Large intestine (tissue), 3 donors: ENCODE results near the gene ARVCF. TPM values are rescaled to one million over a fixed set of nuclear protein-coding genes. Genes with fewer than 3 reads are reported as not detected.
A peak's percentile ranks its signal among the peaks of the same experiment; 100 is the strongest.

Experiments used
- DNase-seq, 2 donors: peaks; one replicate each; pipeline versions ENCODE4 v3.0.0 to v3.0.0-alpha.2; 2013
- H3K27ac ChIP-seq: one replicate; pipeline ENCODE4 v1.5.1; 2013; ENCODE audit warnings: low read length
- H3K27me3 ChIP-seq: 2 replicates; pipeline ENCODE4 v1.6.1; 2013; ENCODE audit warnings: low read length; ENCODE audit not compliant: control insufficient read depth, insufficient read depth
- H3K36me3 ChIP-seq: 2 replicates; pipeline ENCODE4 v1.6.1; 2013; ENCODE audit warnings: low read length; ENCODE audit not compliant: control insufficient read depth, insufficient read depth
- H3K4me1 ChIP-seq: one replicate; pipeline ENCODE4 v1.6.1; 2013; ENCODE audit warnings: low read length; ENCODE audit not compliant: control insufficient read depth, insufficient read depth
- H3K4me3 ChIP-seq: one replicate; pipeline ENCODE4 v1.5.1; 2013; ENCODE audit warnings: low read length
- H3K9me3 ChIP-seq: one replicate; pipeline ENCODE4 v1.6.1; 2013; ENCODE audit warnings: mild to moderate bottlenecking, low read depth, low read length, moderate library complexity; ENCODE audit not compliant: control insufficient read depth
- WGBS: methylation state at CpG from one replicate; pipeline ENCODE4 v1.1.5; 2013; ENCODE audit warnings: low lambda C conversion rate; ENCODE audit not compliant: insufficient coverage; 5-methylcytosine and 5-hydroxymethylcytosine counted together
- polyA plus RNA-seq: library from polyadenylated mRNA; unstranded; fragments of 120-200 nt; gene quantifications from one replicate; pipeline ENCODE4 v1.2.1, GENCODE V29; 2013

Gene ARVCF
- polyA plus RNA-seq, 1 donor: 21.8 TPM

DNA sequence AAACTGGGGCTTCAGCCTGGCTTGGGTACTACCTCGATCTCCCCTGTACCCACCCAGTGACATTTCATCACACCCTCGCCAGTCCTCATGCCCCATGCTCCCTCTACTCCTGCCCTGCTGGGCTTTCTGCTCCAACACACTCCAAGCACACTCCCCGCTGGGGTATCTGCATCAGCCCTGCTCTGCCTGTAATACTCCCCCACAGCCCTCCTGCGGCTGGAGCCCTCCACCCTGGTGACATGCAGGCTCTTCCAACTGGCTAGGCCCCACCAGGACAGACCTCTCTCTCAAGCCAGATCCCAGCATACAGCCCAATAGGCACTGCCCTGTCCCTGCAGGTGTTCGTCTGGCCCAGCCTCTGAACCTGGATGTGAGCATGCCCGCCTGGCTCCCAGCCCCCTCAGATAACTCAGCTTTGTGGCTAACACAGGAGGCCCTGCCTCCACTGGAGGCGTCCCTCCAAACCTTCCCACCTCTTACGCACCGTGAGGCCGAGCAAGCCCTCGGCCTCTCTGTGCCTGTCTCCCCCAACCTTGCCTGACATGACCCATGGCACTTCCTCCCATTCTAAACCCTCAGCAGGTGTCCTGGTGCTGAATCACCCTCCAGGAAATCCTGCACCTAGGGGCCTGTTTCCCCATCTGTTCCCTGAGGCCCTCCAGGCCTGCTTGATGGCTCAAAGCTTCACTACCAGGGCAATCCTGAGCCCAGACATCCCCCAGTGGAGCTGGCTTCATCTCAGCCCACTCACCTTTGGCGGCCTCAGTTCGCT, 41.5 kb downstream of the ARVCF start:
- H3K36me3 ChIP-seq: peaks cover 40% of the 10 kb centered on the region
- H3K4me1 ChIP-seq: peaks cover 25% of the 10 kb centered on the region
- H3K4me3 ChIP-seq: no peak overlapping the region
- no peak overlapping the region for H3K27ac ChIP-seq
- no CpG with 5 or more reads among the region's 13 CpGs for WGBS
- peaks cover 4% of the 10 kb centered on the region for H3K9me3 ChIP-seq
- no peak for DNase-seq
- H3K27me3 ChIP-seq: no peaks in the 10 kb centered on the region

DNA sequence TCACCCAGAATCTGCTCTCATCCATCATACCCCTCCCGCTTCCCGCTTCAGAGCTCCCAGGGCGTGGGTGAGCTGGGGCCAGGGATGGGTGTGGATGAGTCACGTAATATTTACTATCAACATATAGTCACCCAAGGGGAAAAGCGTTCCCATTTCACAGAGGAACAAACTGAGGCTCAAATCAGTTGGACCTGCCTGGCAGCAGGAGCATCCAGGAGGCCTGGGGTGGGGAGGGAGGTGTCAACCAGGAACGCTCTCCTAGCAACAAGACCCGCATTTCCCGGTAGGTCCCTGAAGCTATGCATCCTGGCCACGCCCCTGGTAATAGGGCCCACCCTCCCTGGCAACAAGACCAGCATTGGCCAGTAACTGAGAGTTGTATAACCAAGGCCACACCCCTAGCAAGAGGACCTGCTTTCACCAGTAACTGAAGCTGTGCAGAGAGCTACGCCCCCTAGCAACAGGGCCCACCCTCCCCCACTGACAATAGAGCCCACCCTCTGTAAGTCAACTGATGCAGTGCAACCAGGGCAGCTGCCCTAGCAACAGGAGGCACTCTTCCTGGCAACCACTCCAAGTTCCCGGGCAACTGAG, 42.3 kb downstream of the ARVCF start:
- WGBS: no CpG with 5 or more reads among the region's 11 CpGs
- H3K27ac ChIP-seq: no peak overlapping the region

DNA sequence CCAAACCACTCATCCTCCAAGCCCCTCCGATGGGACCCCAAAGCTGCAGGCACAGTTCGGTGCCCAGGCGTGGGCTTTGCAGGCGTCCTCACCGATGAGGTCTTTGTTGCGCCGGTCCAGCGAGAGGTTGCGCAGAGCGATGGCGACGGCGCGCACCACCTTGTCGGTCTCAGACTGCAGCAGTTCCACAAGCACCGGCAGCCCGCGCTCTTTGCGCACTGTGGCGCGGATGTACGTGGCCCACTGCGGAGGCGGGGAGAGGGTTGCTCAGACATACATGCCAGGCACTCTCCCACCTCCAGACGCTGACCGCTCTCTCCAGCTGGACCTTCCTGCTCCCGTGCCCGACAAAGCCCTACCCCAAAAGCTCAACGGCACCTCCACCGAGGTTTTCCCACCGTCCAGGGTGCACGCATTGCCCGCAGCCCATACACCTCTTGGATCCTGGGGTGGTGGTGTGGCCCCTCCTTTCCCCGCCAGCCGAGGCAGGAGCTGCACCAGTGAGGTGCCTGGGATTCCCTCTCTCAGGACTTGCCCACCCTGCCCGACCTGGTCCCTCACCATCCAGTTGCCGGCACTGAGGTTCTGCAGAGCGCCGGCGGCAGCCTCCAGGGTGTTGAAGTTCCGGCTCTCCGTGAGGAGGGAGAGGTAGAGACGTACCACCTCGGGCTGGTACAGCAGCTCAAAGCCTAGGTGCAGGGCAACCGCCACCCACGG, 42.9 kb downstream of the ARVCF start:
- DNase-seq: no peak
- H3K9me3 ChIP-seq: peaks cover 4% of the 10 kb centered on the region
- no peak overlapping the region for H3K4me3 ChIP-seq
- H3K4me1 ChIP-seq: peaks cover 27% of the 10 kb centered on the region
- WGBS: no CpG with 5 or more reads among the region's 46 CpGs
- no peaks in the 10 kb centered on the region for H3K27me3 ChIP-seq
- H3K27ac ChIP-seq: no peak overlapping the region
- H3K36me3 ChIP-seq: peaks cover 43% of the 10 kb centered on the region

More for the DNA sequence above, 42.3 kb downstream of the ARVCF start:
- peaks cover 4% of the 10 kb centered on the region for H3K9me3 ChIP-seq
- no peak overlapping the region for H3K4me3 ChIP-seq
- H3K27me3 ChIP-seq: no peaks in the 10 kb centered on the region
- peaks cover 43% of the 10 kb centered on the region for H3K36me3 ChIP-seq
- peak; percentile 64 to 71 for DNase-seq
- H3K4me1 ChIP-seq: peaks cover 27% of the 10 kb centered on the region

DNA sequence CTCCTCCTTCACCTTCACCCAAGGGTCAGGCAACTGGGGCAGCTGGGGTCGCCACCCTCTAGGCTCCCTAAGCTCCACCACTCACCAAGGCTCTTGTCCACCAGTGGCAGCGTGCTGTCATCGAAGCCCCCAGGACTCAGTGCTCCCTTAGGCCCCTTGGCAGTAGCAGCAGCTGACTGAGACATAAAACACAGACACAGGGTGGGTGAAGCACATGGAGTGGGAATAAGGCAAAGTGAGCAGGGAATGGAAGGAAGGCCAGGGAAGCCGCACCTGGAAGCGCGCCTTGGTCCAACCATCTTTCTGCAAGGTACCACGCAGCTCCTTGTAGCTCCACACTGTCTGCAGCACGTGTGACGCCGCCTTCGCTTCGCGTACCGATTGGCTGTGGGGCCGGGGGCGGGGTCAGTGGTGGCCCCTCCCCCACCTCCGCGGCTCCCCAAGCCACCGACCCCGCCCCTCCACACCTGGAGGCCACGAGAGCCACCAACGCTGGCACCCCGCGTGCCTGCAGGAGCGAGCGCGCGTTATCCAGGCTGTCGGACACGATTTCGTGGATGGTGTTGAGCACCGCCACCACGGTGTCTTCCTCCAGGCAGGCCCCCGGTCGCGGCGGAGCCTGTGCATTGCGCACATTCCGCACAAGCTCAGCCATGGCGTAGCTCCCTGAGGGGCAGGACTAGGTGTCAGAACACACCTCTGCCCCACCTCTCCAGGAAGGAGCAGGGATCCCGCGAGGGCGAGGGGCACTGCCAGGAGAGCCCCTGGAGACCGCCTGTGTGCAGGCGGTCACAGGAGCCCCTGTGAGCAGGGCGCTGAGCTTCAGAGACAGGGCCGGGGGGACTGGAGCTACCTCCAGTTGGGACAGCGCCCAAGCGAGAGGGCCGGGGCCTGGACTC, 43.7 kb downstream of the ARVCF start:
- Histone ChIP-seq H3K4me1 (peaks cover 27% of the 10 kb centered on the region), H3K27ac (no peak overlapping the region), H3K27me3 (no peaks in the 10 kb centered on the region), H3K4me3 (no peak overlapping the region), H3K36me3 (peaks cover 47% of the 10 kb centered on the region), H3K9me3 (peaks cover 7% of the 10 kb centered on the region)
- DNase-seq: no peak
- WGBS: no CpG with 5 or more reads among the region's 50 CpGs

DNA sequence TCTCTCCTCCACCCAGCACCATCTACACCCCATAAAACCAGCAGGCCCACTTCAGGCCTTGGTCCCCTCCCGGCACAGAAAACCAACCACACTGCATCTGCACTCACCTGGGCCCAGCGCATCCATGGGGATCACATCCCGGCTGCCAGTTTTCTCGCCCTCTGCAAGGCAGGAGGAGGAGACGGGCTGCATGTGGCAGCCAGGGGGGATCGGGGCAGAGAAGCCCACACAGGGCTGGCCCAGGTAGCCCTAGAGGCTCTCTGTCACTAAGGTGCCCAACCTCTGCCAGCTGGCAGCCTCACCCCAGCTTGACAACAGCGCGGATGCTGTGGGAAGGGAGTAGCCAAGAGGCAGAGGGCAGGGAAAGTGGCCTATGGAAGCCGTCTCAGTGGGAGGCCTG, 44.4 kb downstream of the ARVCF start:
- H3K4me3 ChIP-seq: no peak overlapping the region
- H3K9me3 ChIP-seq: peaks cover 7% of the 10 kb centered on the region
- H3K27me3 ChIP-seq: no peaks in the 10 kb centered on the region
- H3K4me1 ChIP-seq: peaks cover 27% of the 10 kb centered on the region
- peaks cover 51% of the 10 kb centered on the region for H3K36me3 ChIP-seq
- H3K27ac ChIP-seq: peak overlapping the region; percentile 54
- no peak for DNase-seq
- no CpG with 5 or more reads among the region's 9 CpGs for WGBS

DNA sequence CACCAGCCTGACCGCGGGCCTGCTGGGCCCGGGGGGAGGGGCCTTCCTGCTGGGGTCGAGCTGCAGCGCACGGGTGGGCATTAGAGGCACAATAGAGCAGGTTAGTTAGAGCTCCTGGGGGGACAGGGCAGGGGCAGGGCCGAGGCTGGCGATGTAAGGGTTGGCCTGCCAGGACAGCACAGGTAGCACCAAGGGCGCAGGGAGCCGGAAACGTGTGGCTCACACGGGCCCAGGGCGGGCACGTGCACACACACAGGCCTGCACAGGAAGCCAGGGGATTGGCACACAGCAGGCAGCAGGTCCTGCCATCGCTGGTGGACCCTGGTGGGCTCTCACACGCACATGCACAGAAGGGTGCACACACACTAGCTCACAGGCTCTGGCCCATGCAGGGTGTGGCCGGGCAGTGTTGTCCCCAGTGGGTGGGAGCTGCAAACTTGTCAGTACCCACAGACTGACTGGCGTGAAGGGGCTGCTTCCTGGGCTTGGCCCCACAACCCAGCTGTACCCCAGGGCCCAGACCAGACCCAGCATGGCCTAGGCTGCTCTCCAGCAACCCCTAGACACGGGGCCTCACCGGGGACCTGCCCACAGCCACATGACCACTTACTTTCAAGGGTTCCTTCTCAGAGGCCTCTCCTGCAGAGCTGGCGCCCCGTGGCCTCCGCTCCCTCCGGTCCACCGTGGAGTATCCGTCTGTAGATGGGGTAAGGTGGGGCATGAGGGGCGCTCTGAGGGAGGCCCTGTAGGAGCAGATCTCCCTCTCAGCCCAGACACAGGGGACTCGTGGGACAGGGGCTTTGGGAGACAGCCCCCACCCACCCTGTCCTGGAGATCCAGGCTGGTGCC, 45.1 kb downstream of the ARVCF start:
- Histone ChIP-seq H3K36me3 (peaks cover 58% of the 10 kb centered on the region), H3K27me3 (no peaks in the 10 kb centered on the region), H3K4me3 (no peak overlapping the region), H3K27ac (peak overlapping the region; percentile 54), H3K9me3 (peaks cover 7% of the 10 kb centered on the region), H3K4me1 (peaks cover 27% of the 10 kb centered on the region)
- peak in 1 of 2 donors; percentile 74 for DNase-seq
- no CpG with 5 or more reads among the region's 28 CpGs for WGBS

DNA sequence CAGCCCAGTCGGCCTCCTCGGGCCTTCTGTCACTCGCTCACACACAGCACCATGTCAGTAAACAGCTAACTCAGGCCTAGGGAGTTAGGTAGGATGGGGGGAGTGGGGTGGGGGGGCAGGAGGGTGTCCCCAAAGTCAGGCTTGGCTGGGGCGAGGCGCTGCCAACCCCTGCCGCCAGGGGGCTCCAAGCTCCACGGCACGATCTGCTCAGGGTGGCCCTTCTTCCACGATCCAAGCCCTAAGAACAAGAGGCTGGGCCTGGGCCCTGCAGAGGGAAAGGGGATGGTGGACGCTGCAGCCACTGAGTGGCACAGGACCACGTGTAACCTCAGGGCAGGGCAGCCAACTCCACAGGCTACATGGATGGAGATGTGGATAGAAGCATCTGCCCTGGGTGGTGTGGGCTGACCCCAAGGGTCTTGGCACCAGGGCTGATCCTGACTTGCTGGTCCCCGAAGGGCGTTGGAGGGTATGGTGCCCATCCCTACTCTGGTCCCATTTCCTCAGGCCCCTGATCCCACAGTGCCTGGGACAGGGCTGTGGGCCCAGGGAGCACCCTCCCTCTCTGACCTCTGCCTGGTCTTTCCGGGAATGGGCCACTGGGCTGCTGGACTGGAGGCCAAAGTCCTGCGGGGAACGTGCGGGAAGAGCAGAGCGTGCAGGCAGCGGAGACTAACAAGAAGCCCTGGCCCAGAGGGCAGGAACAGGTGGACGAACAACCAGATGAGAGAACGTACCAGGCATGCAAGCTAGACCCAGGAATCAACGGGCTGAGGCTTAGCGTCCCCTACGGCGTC, 45.9 kb downstream of the ARVCF start:
- Histone ChIP-seq H3K36me3 (peaks cover 61% of the 10 kb centered on the region), H3K4me1 (peaks cover 32% of the 10 kb centered on the region), H3K27ac (peak overlapping the region; percentile 54), H3K4me3 (no peak overlapping the region), H3K9me3 (peaks cover 7% of the 10 kb centered on the region), H3K27me3 (no peaks in the 10 kb centered on the region)
- no CpG with 5 or more reads among the region's 25 CpGs for WGBS
- DNase-seq: peak; percentile 77 to 82

DNA sequence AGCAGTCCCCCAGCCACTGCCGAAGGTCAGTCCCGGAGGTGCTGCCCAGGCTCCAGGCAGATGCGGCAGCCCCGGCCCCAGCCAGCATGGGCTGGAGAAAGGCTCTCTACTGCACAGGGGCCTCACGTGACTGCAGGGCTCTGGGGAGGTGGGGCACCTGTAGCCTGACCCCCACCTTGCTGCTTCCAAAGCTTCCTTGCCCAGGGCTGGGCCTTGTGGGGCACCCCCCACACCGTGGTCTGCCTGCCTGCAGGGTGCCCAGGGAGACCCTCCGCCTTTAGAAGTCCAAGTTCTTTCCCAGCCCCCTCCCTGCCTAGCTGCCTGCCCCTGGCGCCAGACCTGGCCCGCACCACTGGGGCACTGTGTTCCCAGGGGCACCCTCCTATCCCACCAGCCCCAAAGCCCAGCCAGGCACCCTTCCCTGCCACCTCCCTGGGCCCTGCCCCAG, 46.6 kb downstream of the ARVCF start:
- H3K27ac ChIP-seq: peak overlapping the region; percentile 26
- H3K9me3 ChIP-seq: peaks cover 7% of the 10 kb centered on the region
- peaks cover 35% of the 10 kb centered on the region for H3K4me1 ChIP-seq
- DNase-seq: no peak
- no CpG with 5 or more reads among the region's 9 CpGs for WGBS
- H3K36me3 ChIP-seq: peaks cover 66% of the 10 kb centered on the region
- H3K4me3 ChIP-seq: no peak overlapping the region
- H3K27me3 ChIP-seq: no peaks in the 10 kb centered on the region
